ENCODE data around the gene FOXO3.

The FOXO3 gene

DNA sequence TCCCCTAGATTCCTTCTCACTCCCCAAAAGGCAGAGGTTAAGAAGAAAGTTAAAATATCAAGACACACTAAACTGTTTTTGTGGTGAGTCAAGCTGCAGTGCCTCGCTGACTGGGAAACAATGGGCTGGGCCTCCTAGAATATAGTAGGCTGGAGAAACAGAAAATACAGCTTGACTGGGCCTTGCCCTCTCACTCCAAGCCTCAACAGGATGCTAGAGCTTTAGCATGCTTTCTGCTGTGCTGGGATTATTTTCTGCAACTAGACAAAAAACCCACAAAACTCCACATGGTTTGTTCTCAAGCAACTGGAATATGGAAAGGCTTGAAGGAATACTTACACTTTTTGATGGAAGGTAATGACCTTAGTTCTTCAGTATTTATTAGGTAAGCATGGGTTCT lies 27.9 kb downstream of the FOXO3 start:
- H3K4me3 ChIP-seq (ENCODE audit: low read length), result no peak overlapping the region
- peak; percentile 63 for DNase-seq (ENCODE audit: low read depth)
- TF ChIP-seq, protein P1, sequence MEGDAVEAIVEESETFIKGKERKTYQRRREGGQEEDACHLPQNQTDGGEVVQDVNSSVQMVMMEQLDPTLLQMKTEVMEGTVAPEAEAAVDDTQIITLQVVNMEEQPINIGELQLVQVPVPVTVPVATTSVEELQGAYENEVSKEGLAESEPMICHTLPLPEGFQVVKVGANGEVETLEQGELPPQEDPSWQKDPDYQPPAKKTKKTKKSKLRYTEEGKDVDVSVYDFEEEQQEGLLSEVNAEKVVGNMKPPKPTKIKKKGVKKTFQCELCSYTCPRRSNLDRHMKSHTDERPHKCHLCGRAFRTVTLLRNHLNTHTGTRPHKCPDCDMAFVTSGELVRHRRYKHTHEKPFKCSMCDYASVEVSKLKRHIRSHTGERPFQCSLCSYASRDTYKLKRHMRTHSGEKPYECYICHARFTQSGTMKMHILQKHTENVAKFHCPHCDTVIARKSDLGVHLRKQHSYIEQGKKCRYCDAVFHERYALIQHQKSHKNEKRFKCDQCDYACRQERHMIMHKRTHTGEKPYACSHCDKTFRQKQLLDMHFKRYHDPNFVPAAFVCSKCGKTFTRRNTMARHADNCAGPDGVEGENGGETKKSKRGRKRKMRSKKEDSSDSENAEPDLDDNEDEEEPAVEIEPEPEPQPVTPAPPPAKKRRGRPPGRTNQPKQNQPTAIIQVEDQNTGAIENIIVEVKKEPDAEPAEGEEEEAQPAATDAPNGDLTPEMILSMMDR (IDR thresholded peaks at IDR 0.05; ENCODE audit: insufficient read depth, low read depth, low read length, missing control alignments), result no peak

DNA sequence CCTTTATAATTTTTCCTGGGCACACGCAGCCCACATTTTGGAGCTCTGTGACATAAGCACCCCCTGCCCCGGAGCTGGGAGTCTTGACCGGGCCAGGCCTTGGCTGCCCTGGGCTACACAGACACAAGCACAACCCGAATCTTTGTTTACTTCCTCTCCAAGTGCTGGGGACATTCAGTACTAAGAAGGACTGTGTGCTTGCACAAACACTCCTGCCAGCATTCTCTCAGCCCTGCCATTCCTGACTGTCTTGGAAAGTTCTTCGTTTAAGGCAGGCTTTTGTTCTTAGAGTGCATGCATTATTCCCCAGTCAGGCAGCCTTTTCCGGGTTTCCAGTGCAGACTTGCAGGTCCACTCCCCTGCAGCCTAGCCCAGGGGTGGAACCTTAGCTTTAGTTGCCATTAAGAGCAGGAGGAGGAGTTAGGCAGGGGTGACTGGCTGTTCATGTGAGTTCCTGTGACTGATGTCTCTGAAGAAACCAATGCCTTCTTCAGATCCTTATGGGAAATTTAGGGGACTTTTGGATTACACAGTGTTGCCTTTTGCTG lies 28.6 kb downstream of the FOXO3 start:
- TF ChIP-seq, protein P1 (IDR thresholded peaks at IDR 0.05; ENCODE audit: insufficient read depth, low read depth, low read length, missing control alignments), result no peak
- peak; percentile 100 for DNase-seq (ENCODE audit: low read depth)
- H3K4me3 ChIP-seq (ENCODE audit: low read length), result peak overlapping the region; percentile 7

DNA sequence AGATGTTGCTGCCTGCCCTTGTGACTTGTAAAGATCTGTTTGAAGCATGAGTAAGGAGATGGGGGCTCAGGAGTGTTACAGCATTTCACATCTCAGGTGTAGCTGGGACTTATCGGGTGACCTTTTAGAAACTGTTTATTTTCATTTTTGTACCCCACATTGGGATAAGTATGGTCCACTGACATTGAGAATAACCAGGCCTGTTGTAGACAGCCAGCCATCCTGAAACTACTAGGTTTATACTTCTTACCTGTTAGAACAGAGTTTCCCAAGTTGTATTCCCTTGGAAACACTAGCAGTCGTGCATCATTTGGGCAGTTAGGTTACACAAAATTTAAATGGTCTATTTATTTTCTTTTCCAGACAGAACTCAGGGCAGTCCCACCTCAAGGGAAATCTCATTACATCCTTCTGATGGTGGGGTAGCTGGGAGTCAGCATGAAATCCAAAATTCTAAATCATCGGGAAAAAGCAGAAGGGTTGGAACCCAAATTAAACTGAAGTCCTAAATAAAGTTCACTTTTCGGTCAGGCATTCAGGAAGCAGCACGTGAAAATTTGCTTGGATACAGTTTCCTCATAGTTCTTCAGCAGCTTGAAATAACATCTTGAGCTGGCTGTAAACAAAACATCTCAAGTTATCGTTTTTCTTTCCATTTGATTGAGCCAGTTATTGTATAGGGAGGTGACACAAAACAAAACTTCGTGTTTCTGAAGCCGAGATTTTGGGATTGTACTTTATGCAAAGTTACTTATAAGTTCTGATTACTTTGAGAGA lies 30.5 kb downstream of the FOXO3 start:
- TF ChIP-seq, protein P1 (IDR thresholded peaks at IDR 0.05; ENCODE audit: insufficient read depth, low read depth, low read length, missing control alignments), result no peak
- DNase-seq (ENCODE audit: low read depth), result no peak
- H3K4me3 ChIP-seq (ENCODE audit: low read length), result no peak overlapping the region

DNA sequence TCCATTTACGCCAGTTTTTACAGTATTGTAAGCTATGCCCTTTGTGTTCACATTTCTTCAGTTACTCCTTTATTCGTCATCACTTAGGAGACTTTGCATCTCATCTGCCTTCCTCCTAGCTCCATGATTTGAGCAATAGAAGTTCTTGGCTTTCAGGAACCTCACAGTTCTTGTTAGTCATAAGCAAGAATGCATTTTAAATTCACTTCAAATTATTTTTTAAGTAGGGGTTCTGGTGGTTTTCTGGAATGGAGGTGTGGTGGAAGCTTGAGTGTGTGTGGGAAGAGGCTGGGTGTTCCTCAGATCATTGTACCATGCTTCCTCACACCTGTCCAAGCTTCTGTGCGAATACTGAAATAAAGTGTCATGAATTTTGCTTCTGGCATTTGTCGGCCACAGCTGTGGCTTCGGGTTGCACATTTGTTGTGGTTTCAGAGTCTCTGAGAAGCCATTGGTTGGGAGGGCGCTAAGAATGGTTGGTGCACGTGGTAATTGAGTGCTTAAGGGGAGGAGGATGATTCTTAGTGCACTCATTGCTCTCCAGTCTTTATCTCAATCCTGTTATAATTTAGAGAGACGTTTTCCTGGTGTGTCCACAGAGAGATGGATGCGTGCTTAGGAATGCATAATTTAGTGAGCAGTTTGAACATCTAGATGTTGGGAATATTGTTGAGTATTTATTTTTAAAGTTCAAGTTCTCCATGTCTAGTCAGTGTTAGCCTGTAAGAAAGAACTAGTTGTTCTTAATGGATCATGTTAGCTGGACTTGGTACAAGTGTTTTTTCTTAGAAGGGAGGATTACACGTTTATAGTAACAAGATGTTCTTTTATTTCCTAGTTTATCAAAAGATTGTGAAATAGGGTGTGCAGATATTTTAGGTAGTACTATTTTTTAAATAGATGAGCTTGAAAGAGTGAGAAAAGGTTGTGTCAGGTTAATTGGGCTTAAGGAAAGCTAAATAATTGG lies 31.9 kb downstream of the FOXO3 start:
- peak; percentile 78 for DNase-seq (ENCODE audit: low read depth)
- TF ChIP-seq, protein P1 (IDR thresholded peaks at IDR 0.05; ENCODE audit: insufficient read depth, low read depth, low read length, missing control alignments), result no peak
- no peak overlapping the region for H3K4me3 ChIP-seq (ENCODE audit: low read length)

DNA sequence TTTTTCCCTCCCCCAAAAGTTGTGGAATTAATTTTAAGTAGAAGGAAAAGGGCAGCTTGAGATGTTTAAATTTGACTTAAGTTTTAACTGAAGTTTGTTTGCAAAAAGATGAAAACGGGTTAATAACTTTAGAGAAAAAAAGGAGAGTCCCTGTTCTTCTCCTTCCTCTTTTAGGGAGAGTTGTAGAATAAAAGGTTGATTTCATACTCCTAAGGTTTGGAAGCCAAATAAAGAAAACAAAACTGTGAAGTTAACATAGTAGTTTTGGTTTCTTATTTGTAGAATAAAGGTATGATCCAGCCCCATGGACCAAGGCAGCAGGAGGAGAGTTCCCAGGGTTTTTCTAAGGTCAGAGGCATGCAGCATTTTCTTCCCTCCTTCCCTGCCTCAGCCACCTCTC lies 33.4 kb downstream of the FOXO3 start:
- H3K4me3 ChIP-seq (ENCODE audit: low read length), result no peak overlapping the region
- DNase-seq (ENCODE audit: low read depth), result no peak
- TF ChIP-seq, protein P1 (IDR thresholded peaks at IDR 0.05; ENCODE audit: insufficient read depth, low read depth, low read length, missing control alignments), result no peak

DNA sequence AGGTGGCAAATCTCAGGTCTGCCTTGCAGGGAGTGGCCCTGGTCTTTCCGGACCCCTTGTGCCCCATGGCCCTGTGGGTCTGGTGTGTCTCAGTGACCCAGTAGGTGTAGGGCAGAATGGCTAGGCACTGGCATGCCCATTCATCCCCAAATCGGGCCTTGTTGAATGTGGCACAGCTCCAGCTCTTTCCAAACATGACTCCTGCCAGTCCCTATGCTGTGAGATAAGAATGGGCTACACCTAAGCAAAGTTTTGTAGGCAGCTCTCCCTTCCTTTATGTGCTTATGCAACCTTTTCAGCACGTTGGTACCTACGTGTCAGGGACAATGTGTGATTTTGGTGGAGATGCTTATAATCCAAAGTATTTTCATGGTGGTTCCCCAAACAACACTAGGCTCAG lies 33.9 kb downstream of the FOXO3 start:
- TF ChIP-seq, protein P1 (IDR thresholded peaks at IDR 0.05; ENCODE audit: insufficient read depth, low read depth, low read length, missing control alignments), result no peak
- DNase-seq (ENCODE audit: low read depth), result peak; percentile 50

More for the DNA sequence above, 33.9 kb downstream of the FOXO3 start:
- no peak overlapping the region for H3K4me3 ChIP-seq (ENCODE audit: low read length)
